GM19099 (cell line): ENCODE data around the gene C19orf67.

Experiments
- POLR2A ChIP-seq: IDR thresholded peaks from 3 replicates; pipeline ENCODE4 v1.6.1; 2011; ENCODE audit warnings: low read depth; ENCODE audit not compliant: insufficient read length; ENCODE audit errors: extremely low read depth

C19orf67 gene

GRCh38 chr19:14059093-14059480, 26.5 kb downstream of the C19orf67 start:
- TF ChIP-seq POLR2A = no peak

GRCh38 chr19:14058182-14059092, 27.1 kb downstream of the C19orf67 start:
- TF ChIP-seq POLR2A = no peak

- TF ChIP-seq POLR2A = no peak
These were observed 28.7 kb downstream of the C19orf67 start for GRCh38 chr19:14056741-14057356.

DNA sequence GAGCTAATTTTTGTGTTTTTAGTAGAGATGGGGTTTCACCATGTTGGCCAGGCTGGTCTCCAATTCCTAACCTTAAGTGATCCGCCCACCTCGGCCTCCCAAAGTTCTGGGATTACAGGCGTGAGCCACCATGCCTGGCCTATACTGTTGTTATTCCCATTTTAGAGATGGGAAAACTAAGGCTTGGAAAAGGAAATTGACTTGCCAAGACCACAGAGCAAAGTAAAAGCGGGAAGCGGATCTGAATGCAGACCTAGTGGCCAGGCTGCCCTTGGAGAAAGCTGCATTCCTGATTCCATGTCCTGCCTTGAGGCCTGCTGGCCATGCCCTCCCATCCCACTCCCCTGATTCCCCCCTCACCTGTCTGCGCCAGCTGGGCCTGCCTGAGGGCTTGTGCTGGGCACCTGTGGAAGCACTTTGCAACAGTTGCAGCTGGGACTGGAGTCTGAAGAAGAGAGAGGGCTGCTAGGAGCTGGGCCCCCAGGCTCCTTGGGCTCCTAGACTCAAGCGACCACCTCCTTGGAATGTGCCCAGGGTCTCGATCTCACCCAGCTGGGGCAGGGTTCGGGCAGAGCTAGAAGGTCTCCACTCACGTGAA, 29.4 kb downstream of the C19orf67 start:
- TF ChIP-seq POLR2A = no peak

- no peak for TF ChIP-seq POLR2A
These were observed 30.2 kb downstream of the C19orf67 start for GRCh38 chr19:14055396-14055795.

DNA sequence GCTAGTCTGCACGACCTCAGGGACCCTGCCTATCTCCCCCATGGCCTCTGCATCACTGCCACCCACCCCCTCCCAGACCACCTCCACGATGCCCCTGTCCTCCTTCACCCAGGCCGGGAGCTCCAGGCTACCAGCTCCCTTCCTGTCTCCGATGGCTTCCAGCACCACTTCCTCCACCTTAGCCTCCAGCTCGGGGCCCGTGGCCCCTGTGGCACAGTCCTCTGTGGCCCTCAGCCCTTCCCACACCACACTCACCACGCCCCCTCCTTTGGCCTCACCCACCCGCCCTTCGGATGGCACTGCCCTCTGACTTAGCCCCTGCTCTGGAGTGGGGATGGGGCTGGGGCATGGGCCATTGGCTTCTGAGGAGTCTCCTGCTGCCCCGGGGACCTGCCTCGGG, 30.9 kb downstream of the C19orf67 start:
- no peak for TF ChIP-seq POLR2A

DNA sequence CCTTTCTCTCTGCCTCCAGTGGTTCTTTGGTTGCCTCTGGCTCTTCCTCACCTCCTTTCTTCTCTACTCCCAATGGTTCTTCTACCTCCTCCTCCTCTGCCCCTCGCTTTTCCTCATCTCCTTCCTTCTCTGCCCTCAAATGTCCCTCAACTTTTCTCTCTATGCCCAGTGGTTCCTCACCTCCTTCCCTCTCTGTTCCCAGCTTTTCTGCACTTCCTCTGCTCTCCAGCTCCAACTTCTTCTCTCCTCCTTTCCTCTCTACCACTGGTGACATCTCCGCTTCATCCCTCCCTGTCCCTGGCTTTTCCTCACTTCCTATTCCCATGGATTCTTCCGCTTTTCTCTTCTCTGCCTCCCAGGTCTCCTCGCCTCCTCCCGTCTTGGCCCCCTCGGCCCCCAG, 31.5 kb downstream of the C19orf67 start:
- no peak for TF ChIP-seq POLR2A

GRCh38 chr19:14053500-14053899, 32.1 kb downstream of the C19orf67 start:
- no peak for TF ChIP-seq POLR2A

GRCh38 chr19:14053032-14053431, 32.6 kb downstream of the C19orf67 start:
- no peak for TF ChIP-seq POLR2A

DNA sequence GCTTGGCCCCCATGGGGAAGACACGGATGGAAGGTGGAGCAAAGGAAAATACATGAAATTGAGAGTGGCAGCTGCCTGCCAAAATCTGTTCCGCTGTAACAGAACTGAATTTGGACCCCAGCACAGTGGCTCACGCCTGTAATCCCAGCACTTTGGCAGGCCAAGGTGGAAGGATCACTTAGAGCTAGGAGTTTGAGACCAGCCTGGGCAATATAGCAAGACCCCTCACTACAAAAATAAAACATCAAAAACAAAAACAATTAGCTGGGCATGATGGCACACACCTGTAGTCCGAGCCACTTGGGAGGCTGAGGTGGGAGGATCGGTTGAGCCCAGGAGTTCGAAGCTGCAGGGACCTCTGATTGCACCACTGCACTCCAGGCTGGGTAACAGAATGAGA, 33.1 kb downstream of the C19orf67 start:
- no peak for TF ChIP-seq POLR2A

DNA sequence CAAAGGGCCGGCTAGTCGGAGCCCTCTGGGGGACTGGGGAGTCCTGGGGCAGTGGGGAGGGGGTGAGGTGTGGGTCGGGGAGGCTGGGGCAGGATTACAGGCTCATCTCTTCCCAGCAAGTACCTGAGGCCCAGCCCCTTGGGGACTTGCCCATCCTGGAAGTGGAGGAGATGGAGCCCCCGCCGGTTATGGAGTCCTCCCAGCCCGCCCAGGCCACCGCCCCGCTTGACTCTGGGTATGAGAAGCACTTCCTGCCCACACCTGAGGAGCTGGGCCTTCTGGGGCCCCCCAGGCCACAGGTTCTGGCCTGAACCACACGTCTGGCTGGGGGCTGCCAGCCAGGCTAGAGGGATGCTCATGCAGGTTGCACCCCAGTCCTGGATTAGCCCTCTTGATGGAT, 33.6 kb downstream of the C19orf67 start:
- no peak for TF ChIP-seq POLR2A

- no peak for TF ChIP-seq POLR2A
These were observed 35.1 kb downstream of the C19orf67 start for GRCh38 chr19:14050512-14050911.

GRCh38 chr19:14048443-14049153, 37.0 kb downstream of the C19orf67 start:
- no peak for TF ChIP-seq POLR2A

GRCh38 chr19:14039181-14039580, 46.4 kb downstream of the C19orf67 start:
- TF ChIP-seq POLR2A = no peak

- no peak for TF ChIP-seq POLR2A
These were observed 49.9 kb downstream of the C19orf67 start for GRCh38 chr19:14035706-14036105.
